Adrenal gland (tissue), 12 donors: ENCODE data around the gene AGFG1. TPM values are rescaled to one million over a fixed set of nuclear protein-coding genes. Genes with fewer than 3 reads are reported as not detected.

ENCODE experiments used
- DNase-seq, 7 donors: peaks; one replicate each; pipeline ENCODE4 v3.0.0-alpha.2; 2019 to 2020
- H3K27ac ChIP-seq, 5 donors: fragments of 200-600 bp; sonication (generic) in 4 of 5; 1 replicate in 3 of 5; 2 replicates in 2 of 5; pipeline versions ENCODE4 v1.5.1 to v1.8.0; 2016 to 2020; ENCODE audit warnings: mild to moderate bottlenecking in 1 of 5
- H3K27me3 ChIP-seq: fragments of 200-600 bp; 2 replicates; pipeline ENCODE4 v1.8.0; 2021
- H3K36me3 ChIP-seq, 2 donors: fragments of 200-600 bp; replicated peaks in 1 of 2; 1 replicate in 1 of 2; 2 replicates in 1 of 2; pipeline versions ENCODE4 v1.5.1 to v1.8.0; 2018 to 2022
- H3K4me1 ChIP-seq, 2 donors: fragments of 200-600 bp; replicated peaks in 1 of 2; 1 replicate in 1 of 2; 2 replicates in 1 of 2; pipeline versions ENCODE4 v1.5.1 to v1.8.0; 2018 to 2021
- H3K4me3 ChIP-seq, 4 donors: fragments of 200-600 bp; sonication (generic) in 3 of 4; one replicate each; pipeline ENCODE4 v1.5.1; 2016 to 2018
- H3K9me3 ChIP-seq, 3 donors: fragments of 200-600 bp; sonication (generic) in 1 of 3; replicated peaks in 1 of 3; 1 replicate in 2 of 3; 2 replicates in 1 of 3; pipeline versions ENCODE4 v1.5.1 to v1.8.0; 2016 to 2021
- CTCF ChIP-seq, 6 experiments: fragments of 450-650 bp in 4 of 6; fragments of 200-600 bp in 2 of 6; sonication (generic) in 1 of 6; IDR thresholded peaks; 1 replicate in 5 of 6; 2 replicates in 1 of 6; pipeline versions ENCODE4 v1.5.1 to v1.8.0; 2016 to 2021; ENCODE audit warnings: antibody characterized with exemption in 6 of 6, mild to moderate bottlenecking in 2 of 6, moderate library complexity in 1 of 6
- POLR2A ChIP-seq, 2 donors: fragments of 450-650 bp; IDR thresholded peaks; one replicate each; pipeline ENCODE4 v1.6.1; 2017; ENCODE audit warnings: antibody characterized with exemption in 2 of 2, mild to moderate bottlenecking in 2 of 2, moderate library complexity in 1 of 2
- WGBS, 4 donors: extraction: QIAGEN DNeasy Blood & Tissue Kit in 2 of 4; methylation state at CpG; one replicate each; pipeline versions ENCODE4 v1.1.5 to v1.1.7; 2013 to 2017; 5-methylcytosine and 5-hydroxymethylcytosine counted together
- intact Hi-C, 2 donors: fragments of 100-400 bp; cut with DNase I; formaldehyde crosslinking; loops; one replicate each; pipeline versions ENCODE4 v1.14.1 to v1.15.0; 2022 to 2023
- polyA plus RNA-seq, 3 donors: library from polyadenylated mRNA; stranded (reverse); fragments of 200-250 nt in 2 of 3; fragments of 350-450 nt in 1 of 3; fragmentation: Illumina TruSeq in 1 of 3; extraction: RNeasy Lipid Tissue Mini Kit (QIAGEN cat#74804) in 1 of 3; gene quantifications; one replicate each; pipeline ENCODE4 v1.2.3, GENCODE V29; 2013 to 2014
- total RNA-seq, 9 donors: library from RNA; depleted of rRNA in 4 of 9; stranded (reverse); fragments of >200 nt in 4 of 9; fragments of 120-200 nt in 1 of 9; fragmentation: NEBNext Ultra II Directional in 1 of 9; extraction: Animal tissue kit (Norgen Biotek cat#: 25700) in 1 of 9; gene quantifications; one replicate each; pipeline versions ENCODE4 v1.1.0 to v1.2.4, GENCODE V29; 2013 to 2023
- donor health status: healthy with polysubstance abuse.
- donor health status: Bipolar disorder and iron deficiency.
- donor health status: DM: yes; HTN: yes; CAD: no.
- donor health status: DM: no; HTN: no; CAD: no.
- donor health status: DM: no; HTN: no; CAD: no.
- donor health status: DM: yes; HTN: yes; CAD: no.

The AGFG1 gene
- total and polyA plus RNA-seq, 12 donors: 13.5 to 117 (median 64.7) TPM

DNA sequence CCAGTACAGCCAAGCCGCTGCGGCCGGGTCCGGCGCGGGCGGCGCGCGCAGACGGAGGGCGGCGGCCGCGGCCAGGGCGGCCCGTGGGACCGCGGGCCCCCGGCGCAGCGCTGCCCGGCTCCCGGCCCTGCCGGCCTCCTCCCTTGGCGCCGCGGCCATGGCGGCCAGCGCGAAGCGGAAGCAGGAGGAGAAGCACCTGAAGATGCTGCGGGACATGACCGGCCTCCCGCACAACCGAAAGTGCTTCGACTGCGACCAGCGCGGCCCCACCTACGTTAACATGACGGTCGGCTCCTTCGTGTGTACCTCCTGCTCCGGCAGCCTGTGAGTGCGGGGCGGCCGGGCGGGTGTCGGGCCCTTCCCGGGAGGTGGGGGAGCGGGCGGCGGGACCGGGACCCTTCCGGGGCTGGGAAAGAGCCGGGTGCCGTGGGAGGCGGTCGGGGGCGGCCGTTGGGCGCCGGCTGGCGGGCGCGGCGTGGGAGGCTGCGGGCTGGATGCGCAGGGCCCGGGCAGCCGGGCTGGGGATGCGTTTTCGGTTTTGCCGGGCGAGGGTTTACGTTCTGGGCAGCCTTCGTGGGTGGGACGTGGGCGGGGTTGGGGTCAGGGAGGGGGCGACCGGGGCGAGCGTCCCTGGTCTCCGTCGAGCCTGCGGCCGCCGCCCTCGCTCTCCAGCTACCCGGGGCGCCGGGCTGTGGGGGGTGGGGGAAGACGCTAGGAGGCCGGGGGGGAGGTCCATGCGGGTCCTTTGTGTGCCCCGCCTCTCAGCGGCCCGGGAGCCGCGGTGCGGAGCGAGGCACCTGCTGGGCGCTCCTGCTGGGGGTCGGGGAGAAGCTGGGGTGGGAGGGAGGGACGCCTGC lies 537 bp downstream of the AGFG1 start:
- Histone ChIP-seq H3K9me3 (no peaks in the 10 kb centered on the region), H3K27me3 (no peaks in the 10 kb centered on the region), H3K27ac (peak overlapping the region; percentile 46 to 97 (median 88)), H3K36me3 (no peaks in the 10 kb centered on the region), H3K4me3 (peak overlapping the region in 3 of 4 donors; percentile 78 to 99 (median 95)), H3K4me1 (peaks cover 16 to 43% of the 10 kb centered on the region in 2 donors)
- intact Hi-C loops: loop anchor here in 1 of 2 donors (5.0 kb wide), 1 partner anchor 65 kb away; no protein-coding TSS in a partner anchor
- no peak for TF ChIP-seq POLR2A (IDR thresholded peaks at IDR 0.05)
- no peak for TF ChIP-seq CTCF (IDR thresholded peaks at IDR 0.05)
- DNase-seq: peak in 5 of 7 donors; percentile 45 to 56 (median 50)
- 0 to 1% (median 0%) methylated on average over 27 to 106 of the region's 106 CpGs for WGBS, 4 donors

DNA sequence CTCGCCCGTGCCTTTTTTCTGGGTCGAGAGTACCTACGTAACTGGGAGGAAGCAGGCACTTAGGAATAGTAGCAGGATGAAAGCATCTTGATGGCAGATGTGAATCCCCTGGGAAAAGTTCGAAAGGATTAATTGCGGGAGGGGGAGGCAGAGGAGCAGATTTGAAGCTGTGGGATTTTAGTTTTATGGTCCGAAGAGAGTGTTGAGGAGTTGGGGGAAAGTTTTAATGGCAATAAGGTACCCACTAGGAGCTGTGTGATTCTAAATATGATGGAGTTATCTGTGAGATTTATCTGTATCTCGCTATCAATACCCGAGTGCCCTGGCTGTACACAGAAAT lies 1.1 kb downstream of the AGFG1 start:
- peaks cover 14 to 45% of the 10 kb centered on the region in 2 donors for H3K4me1 ChIP-seq
- no peaks in the 10 kb centered on the region for H3K9me3 ChIP-seq
- TF ChIP-seq POLR2A (IDR thresholded peaks at IDR 0.05): no peak
- TF ChIP-seq CTCF (IDR thresholded peaks at IDR 0.05): no peak
- no peaks in the 10 kb centered on the region for H3K36me3 ChIP-seq
- no peaks in the 10 kb centered on the region for H3K27me3 ChIP-seq
- DNase-seq: no peak
- peak overlapping the region in 3 of 5 donors; percentile 88 to 97 (median 88) for H3K27ac ChIP-seq
- intact Hi-C loops: loop anchor here in 1 of 2 donors (5.0 kb wide), 1 partner anchor 66 kb away; no protein-coding TSS in a partner anchor
- H3K4me3 ChIP-seq: peak overlapping the region in 2 of 4 donors; percentile 95 to 99
- WGBS, 4 donors: 0 to 2% (median 1%) methylated on average over 9 of the region's 9 CpGs

GRCh38 chr2:227473806-227474205 lies 1.9 kb downstream of the AGFG1 start:
- peaks cover 14 to 52% of the 10 kb centered on the region in 2 donors for H3K4me1 ChIP-seq
- intact Hi-C loops: loop anchor here in 1 of 2 donors (5.0 kb wide), 1 partner anchor 67 kb away; no protein-coding TSS in a partner anchor
- WGBS, 4 donors: 25 to 44% (median 38%) methylated on average over 2 of the region's 2 CpGs

More at GRCh38 chr2:227473806-227474205, 1.9 kb downstream of the AGFG1 start:
- Histone ChIP-seq H3K4me3 (peak overlapping the region in 1 of 4 donors; percentile 99), H3K27ac (peak overlapping the region in 2 of 5 donors; percentile 8 to 25), H3K9me3 (no peaks in the 10 kb centered on the region), H3K27me3 (no peaks in the 10 kb centered on the region), H3K36me3 (no peaks in the 10 kb centered on the region)
- TF ChIP-seq CTCF (IDR thresholded peaks at IDR 0.05) (no peak), POLR2A (IDR thresholded peaks at IDR 0.05) (no peak)
- no peak for DNase-seq
